Measurements from ENCODE around the gene RITA1. TPM values are rescaled to one million over a fixed set of nuclear protein-coding genes. Genes with fewer than 3 reads are reported as not detected.

Gene RITA1
- total RNA-seq, 1 donor from 2014 or later = 15.2 TPM

DNA sequence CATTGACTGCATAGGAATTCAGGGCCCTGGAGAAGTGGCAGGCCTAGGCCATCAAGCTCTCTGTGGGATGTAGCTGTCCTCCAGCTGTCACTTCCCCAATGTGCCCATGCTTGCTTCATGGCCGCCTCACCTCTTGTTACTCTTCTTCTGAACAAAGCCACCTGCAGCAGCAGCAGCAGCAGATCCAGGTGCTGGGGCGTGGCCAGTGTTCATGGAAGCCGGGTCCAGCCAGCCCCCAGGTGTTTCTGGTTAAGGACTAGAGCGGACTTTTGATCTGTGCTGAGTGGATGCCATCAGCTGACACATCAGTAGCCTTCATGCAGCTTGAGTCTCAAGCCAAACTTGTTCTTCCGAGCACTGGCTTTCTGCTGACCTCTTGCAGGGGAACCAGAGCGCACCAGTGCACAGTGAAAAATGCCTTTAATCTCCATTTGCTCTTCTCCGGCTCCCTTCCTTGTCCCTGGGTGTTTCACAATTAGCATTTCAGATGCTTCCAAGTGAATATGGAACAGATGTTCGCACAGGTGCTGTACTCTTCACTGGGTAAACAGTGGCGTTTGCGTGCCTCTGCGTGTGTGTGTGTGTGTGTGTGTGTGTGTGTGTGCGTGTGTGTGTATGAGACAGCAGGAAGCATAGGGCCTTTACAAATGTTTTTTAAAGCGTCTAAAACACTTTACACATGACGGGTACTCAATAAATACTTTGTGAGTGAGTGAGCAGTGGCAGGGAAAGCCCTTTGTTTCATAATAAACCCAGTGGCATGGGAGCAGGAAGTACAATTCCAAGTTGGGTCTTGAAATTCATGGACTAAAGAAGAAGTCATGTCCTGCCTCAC, 55.9 kb downstream of the RITA1 start:
- Mint-ChIP-seq H3K4me1 (peaks cover 55% of the 10 kb centered on the region), H3K27ac (peak overlapping the region; percentile 79), H3K9me3 (no peaks in the 10 kb centered on the region), H3K36me3 (no peaks in the 10 kb centered on the region), H3K4me3 (no peak overlapping the region), H3K27me3 (ENCODE audit: low read depth) (no peaks in the 10 kb centered on the region)
- no peak for DNase-seq (ENCODE audit: low spot score in 2 of 2, unreplicated experiment in 2 of 2)
- TF ChIP-seq, protein P1, sequence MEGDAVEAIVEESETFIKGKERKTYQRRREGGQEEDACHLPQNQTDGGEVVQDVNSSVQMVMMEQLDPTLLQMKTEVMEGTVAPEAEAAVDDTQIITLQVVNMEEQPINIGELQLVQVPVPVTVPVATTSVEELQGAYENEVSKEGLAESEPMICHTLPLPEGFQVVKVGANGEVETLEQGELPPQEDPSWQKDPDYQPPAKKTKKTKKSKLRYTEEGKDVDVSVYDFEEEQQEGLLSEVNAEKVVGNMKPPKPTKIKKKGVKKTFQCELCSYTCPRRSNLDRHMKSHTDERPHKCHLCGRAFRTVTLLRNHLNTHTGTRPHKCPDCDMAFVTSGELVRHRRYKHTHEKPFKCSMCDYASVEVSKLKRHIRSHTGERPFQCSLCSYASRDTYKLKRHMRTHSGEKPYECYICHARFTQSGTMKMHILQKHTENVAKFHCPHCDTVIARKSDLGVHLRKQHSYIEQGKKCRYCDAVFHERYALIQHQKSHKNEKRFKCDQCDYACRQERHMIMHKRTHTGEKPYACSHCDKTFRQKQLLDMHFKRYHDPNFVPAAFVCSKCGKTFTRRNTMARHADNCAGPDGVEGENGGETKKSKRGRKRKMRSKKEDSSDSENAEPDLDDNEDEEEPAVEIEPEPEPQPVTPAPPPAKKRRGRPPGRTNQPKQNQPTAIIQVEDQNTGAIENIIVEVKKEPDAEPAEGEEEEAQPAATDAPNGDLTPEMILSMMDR (IDR thresholded peaks at IDR 0.05; ENCODE audit: unreplicated experiment) = no peak

Small RNA genes lying within 50 kb of the gene (microRNA-seq; reads per million reads assigned to microRNA genes)
- gene MIR7106 = 0.88 reads per million

Other genes with a start within 250 kb of the RITA1 start
- gene OAS3, start 247.2 kb upstream of the RITA1 start, total RNA-seq = 6.0 to 7.7 TPM (median 6.5 TPM) in 3 replicates
- 0.22 to 0.43 TPM (median 0.36 TPM) in 3 replicates for gene OAS2, start 207.2 kb upstream of the RITA1 start, total RNA-seq
- 1.2 to 1.6 TPM (median 1.4 TPM) in 3 replicates for gene DTX1, start 129.0 kb upstream of the RITA1 start, total RNA-seq
- 0.61 to 1.2 TPM (median 0.65 TPM) in 3 replicates for gene RASAL1, start 50.0 kb upstream of the RITA1 start, total RNA-seq
- gene CFAP73, start 36.0 kb upstream of the RITA1 start, total RNA-seq = not detected in 3 replicates
- 66.7 to 74.5 TPM (median 69.0 TPM) in 3 replicates for gene DDX54, start 243 bp upstream of the RITA1 start, total RNA-seq
- 40.0 to 46.0 TPM (median 42.7 TPM) in 3 replicates for gene TPCN1, start 35.7 kb downstream of the RITA1 start, total RNA-seq
- gene SLC8B1, start 149.4 kb downstream of the RITA1 start, total RNA-seq = 16.7 to 19.1 TPM (median 17.3 TPM) in 3 replicates
- 37.8 to 39.3 TPM (median 38.7 TPM) in 3 replicates for gene PLBD2, start 172.9 kb downstream of the RITA1 start, total RNA-seq
- gene SDS, start 218.2 kb downstream of the RITA1 start, total RNA-seq = not detected in 3 replicates
- gene SDSL, start 236.7 kb downstream of the RITA1 start, total RNA-seq = 9.5 to 12.9 TPM (median 11.6 TPM) in 3 replicates

Data from mesothelial cell of epicardium (in vitro differentiated cells).